Hepatocyte (in vitro differentiated cells): ENCODE measurements around the gene ZFHX3. TPM values are rescaled to one million over a fixed set of nuclear protein-coding genes. Genes with fewer than 3 reads are reported as not detected.

Experiments used
- DNase-seq: peaks from one replicate; pipeline ENCODE4 v3.0.0-alpha.2; 2016; ENCODE audit warnings: low spot score
- H2AFZ ChIP-seq: fragments of 200-600 bp; sonication (generic); 2 replicates; pipeline ENCODE4 v1.6.0; 2016; ENCODE audit warnings: antibody characterized with exemption, mild to moderate bottlenecking
- H3K27ac ChIP-seq: fragments of 200-600 bp; sonication (generic); 2 replicates; pipeline ENCODE4 v1.5.1; 2016; ENCODE audit warnings: mild to moderate bottlenecking
- H3K27me3 ChIP-seq: fragments of 200-600 bp; sonication (generic); 2 replicates; pipeline ENCODE4 v1.6.1; 2016
- H3K36me3 ChIP-seq: fragments of 200-600 bp; sonication (generic); replicated peaks from 2 replicates; pipeline ENCODE4 v1.5.1; 2016; ENCODE audit warnings: low read depth; ENCODE audit not compliant: insufficient read depth
- H3K4me1 ChIP-seq: fragments of 200-600 bp; sonication (generic); 2 replicates; pipeline ENCODE4 v1.5.1; 2016; ENCODE audit warnings: mild to moderate bottlenecking, moderate library complexity; ENCODE audit not compliant: insufficient read depth
- H3K4me2 ChIP-seq: fragments of 200-600 bp; sonication (generic); 2 replicates; pipeline ENCODE4 v1.6.0; 2016
- H3K4me3 ChIP-seq: fragments of 200-600 bp; sonication (generic); 2 replicates; pipeline ENCODE4 v1.5.1; 2016; ENCODE audit warnings: mild to moderate bottlenecking
- H3K79me2 ChIP-seq: fragments of 200-600 bp; sonication (generic); 2 replicates; pipeline ENCODE4 v1.6.0; 2017; ENCODE audit warnings: mild to moderate bottlenecking
- H3K9me2 ChIP-seq: fragments of 200-600 bp; sonication (generic); replicated peaks from 2 replicates; pipeline ENCODE4 v1.6.0; 2017; ENCODE audit warnings: mild to moderate bottlenecking; ENCODE audit not compliant: insufficient read depth
- H3K9me3 ChIP-seq: fragments of 200-600 bp; sonication (generic); 2 replicates; pipeline ENCODE4 v1.5.1; 2016; ENCODE audit warnings: low read depth, mild to moderate bottlenecking
- H4K20me1 ChIP-seq: fragments of 200-600 bp; sonication (generic); 2 replicates; pipeline ENCODE4 v1.6.0; 2016; ENCODE audit warnings: mild to moderate bottlenecking; ENCODE audit not compliant: insufficient read depth, poor library complexity, severe bottlenecking
- CTCF ChIP-seq: fragments of 200-600 bp; sonication (generic); IDR thresholded peaks from 2 replicates; pipeline ENCODE4 v1.5.1; 2016; ENCODE audit warnings: antibody characterized with exemption, mild to moderate bottlenecking; ENCODE audit not compliant: poor library complexity
- EZH2 ChIP-seq: fragments of 200-600 bp; sonication (generic); IDR thresholded peaks from 2 replicates; pipeline ENCODE4 v1.6.1; 2016; ENCODE audit warnings: antibody characterized with exemption, mild to moderate bottlenecking, borderline replicate concordance
- EZH2phosphoT487 ChIP-seq: fragments of 200-600 bp; sonication (generic); IDR thresholded peaks from one replicate; pipeline ENCODE4 v1.6.1; 2018; ENCODE audit warnings: antibody characterized with exemption, mild to moderate bottlenecking, low read depth, moderate library complexity; ENCODE audit not compliant: unreplicated experiment, severe bottlenecking
- WGBS: methylation state at CpG from one replicate; pipeline ENCODE4 v1.1.6; 2016; ENCODE audit warnings: low lambda C conversion rate; ENCODE audit errors: missing lambda C conversion rate; 5-methylcytosine and 5-hydroxymethylcytosine counted together
- polyA plus RNA-seq: library from polyadenylated mRNA; unstranded; fragments of >200 nt; fragmentation: Nextera tagmentation; extraction: Ambion mirVana; gene quantifications from 2 replicates; pipeline ENCODE4 v1.2.1, GENCODE V29; 2016
- total RNA-seq: library from RNA; depleted of rRNA; stranded (reverse); fragments of >200 nt; gene quantifications from 2 replicates; pipeline ENCODE4 v1.2.3, GENCODE V29; 2014

The ZFHX3 gene
- total and polyA plus RNA-seq, 2 experiments from 2014 or later, result 6.4 to 11.6 TPM

GRCh38 chr16:72833482-72833881 is 214.4 kb downstream of the ZFHX3 start:
- Histone ChIP-seq H3K27me3 (no peaks in the 10 kb centered on the region), H4K20me1 (no peaks in the 10 kb centered on the region), H2AFZ (no peak overlapping the region), H3K9me2 (no peaks in the 10 kb centered on the region), H3K79me2 (peaks cover 15% of the 10 kb centered on the region), H3K4me2 (no peak overlapping the region), H3K4me1 (peaks cover 8% of the 10 kb centered on the region), H3K27ac (no peak overlapping the region), H3K9me3 (no peaks in the 10 kb centered on the region), H3K36me3 (no peaks in the 10 kb centered on the region), H3K4me3 (no peak overlapping the region)
- DNase-seq, result no peak
- 87% methylated on average over 3 of the region's 3 CpGs for WGBS
- TF ChIP-seq CTCF, result no peak
- no peak for TF ChIP-seq EZH2
- TF ChIP-seq EZH2phosphoT487, result no peak

- Histone ChIP-seq H3K4me3 (no peak overlapping the region), H3K4me2 (no peak overlapping the region), H4K20me1 (no peaks in the 10 kb centered on the region), H3K4me1 (peaks cover 11% of the 10 kb centered on the region), H2AFZ (no peak overlapping the region), H3K79me2 (peaks cover 13% of the 10 kb centered on the region), H3K36me3 (no peaks in the 10 kb centered on the region), H3K9me3 (no peaks in the 10 kb centered on the region), H3K27ac (peak overlapping the region; percentile 11), H3K9me2 (no peaks in the 10 kb centered on the region), H3K27me3 (no peaks in the 10 kb centered on the region)
- 32% methylated on average over 13 of the region's 13 CpGs for WGBS
- TF ChIP-seq CTCF (peak; percentile 98), EZH2phosphoT487 (no peak)
- DNase-seq, result peak; percentile 86
Measured at GRCh38 chr16:72832621-72833248, 215.2 kb downstream of the ZFHX3 start.

GRCh38 chr16:72829846-72830775 is 217.8 kb downstream of the ZFHX3 start:
- Histone ChIP-seq H3K9me3 (no peaks in the 10 kb centered on the region), H3K36me3 (no peaks in the 10 kb centered on the region), H3K27me3 (no peaks in the 10 kb centered on the region), H2AFZ (no peak overlapping the region), H3K4me3 (no peak overlapping the region), H3K9me2 (no peaks in the 10 kb centered on the region), H3K4me1 (peaks cover 13% of the 10 kb centered on the region), H3K27ac (no peak overlapping the region), H4K20me1 (no peaks in the 10 kb centered on the region), H3K4me2 (peak overlapping the region; percentile 28), H3K79me2 (peaks cover 13% of the 10 kb centered on the region)
- TF ChIP-seq EZH2, result no peak
- TF ChIP-seq CTCF, result no peak
- no peak for TF ChIP-seq EZH2phosphoT487
- 76% methylated on average over 12 of the region's 12 CpGs for WGBS
- no peak for DNase-seq
